GM13977 (cell line): ENCODE results near the gene PTBP1.

ENCODE experiments used
- DNase-seq: peaks from one replicate; pipeline ENCODE4 v3.0.0; 2012; ENCODE audit warnings: low spot score
- in situ Hi-C: fragments of 300-500 bp; cut with MboI; formaldehyde crosslinking; loops from one replicate; pipeline ENCODE4 v1.12.0; 2022; ENCODE audit warnings: low sequenced_read_pairs, low pct_unique_long_range_greater_than_20kb, mixed read lengths, inconsistent platforms; ENCODE audit not compliant: unreplicated experiment
- TF ChIP-seq, protein P1 (sequence below): IDR thresholded peaks from 2 replicates; pipeline ENCODE4 v1.5.1; 2012; ENCODE audit warnings: mild to moderate bottlenecking, control low read depth; ENCODE audit not compliant: insufficient read depth; ENCODE audit errors: extremely low read depth, missing control alignments

The PTBP1 gene

DNA sequence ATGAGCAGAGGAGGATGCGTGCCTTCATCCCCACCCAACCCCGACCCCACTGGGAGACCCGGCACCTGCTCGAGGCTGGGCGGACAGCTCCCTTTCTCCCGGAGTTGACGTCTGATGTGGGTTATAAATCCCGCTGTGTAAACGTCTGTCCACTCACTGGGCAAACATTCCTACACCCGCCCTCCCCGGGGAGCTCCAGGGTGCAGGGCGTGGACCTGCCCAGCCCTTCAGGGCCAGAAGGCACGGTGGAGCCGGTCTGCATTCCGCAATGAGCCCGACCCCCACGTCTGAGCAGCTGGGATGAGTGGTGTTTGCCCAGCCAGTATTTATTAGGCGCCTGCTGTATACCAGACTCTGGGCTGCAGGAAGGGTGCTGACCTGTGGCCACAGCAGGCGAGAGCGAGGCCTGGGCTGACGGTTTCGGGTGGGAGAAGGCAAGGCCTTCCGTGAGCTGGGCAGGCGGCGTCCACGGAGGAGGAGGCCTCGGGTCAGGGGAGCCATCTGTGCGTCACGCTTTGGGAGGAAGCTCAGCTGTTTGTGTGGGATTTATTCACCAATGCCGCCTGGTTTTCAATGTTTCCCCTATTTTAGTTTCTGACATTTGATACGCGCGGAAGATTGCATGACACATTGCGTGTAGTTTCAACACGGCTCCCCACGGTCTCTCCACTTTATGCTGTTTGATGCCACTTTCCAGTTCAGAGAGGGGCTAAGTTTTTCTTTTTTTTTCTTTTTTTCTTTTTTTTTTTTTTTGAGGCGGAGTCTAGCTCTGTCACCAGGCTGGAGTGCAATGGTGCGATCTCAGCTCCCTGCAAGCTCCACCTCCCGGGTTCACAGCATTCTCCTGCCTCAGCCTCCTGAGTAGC lies 44.4 kb upstream of the PTBP1 start:
- TF ChIP-seq, protein P1, sequence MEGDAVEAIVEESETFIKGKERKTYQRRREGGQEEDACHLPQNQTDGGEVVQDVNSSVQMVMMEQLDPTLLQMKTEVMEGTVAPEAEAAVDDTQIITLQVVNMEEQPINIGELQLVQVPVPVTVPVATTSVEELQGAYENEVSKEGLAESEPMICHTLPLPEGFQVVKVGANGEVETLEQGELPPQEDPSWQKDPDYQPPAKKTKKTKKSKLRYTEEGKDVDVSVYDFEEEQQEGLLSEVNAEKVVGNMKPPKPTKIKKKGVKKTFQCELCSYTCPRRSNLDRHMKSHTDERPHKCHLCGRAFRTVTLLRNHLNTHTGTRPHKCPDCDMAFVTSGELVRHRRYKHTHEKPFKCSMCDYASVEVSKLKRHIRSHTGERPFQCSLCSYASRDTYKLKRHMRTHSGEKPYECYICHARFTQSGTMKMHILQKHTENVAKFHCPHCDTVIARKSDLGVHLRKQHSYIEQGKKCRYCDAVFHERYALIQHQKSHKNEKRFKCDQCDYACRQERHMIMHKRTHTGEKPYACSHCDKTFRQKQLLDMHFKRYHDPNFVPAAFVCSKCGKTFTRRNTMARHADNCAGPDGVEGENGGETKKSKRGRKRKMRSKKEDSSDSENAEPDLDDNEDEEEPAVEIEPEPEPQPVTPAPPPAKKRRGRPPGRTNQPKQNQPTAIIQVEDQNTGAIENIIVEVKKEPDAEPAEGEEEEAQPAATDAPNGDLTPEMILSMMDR = no peak
- DNase-seq = no peak
- in situ Hi-C loops = no loop called here

DNA sequence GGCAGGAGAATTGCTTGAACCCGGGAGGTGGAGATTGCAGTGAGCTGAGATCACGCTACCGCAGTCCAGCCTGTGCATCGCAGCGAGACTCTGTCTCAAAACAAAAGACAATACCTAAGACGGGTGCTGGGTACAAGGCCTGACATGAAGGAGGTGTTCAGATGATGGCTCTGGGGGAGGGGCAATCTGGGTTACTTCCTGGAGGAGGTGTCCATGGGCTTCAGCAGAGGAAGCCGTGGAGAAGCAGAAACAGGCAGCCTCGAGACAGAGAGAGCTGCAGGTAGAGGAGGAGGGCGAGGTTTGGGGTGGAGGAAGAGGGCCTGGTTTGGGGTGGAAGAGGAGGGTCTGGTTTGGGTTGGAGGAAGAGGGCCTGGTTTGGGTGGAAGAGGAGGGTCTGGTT lies 42.7 kb upstream of the PTBP1 start:
- in situ Hi-C loops = no loop called here
- DNase-seq = no peak
- TF ChIP-seq, protein P1 = no peak

DNA sequence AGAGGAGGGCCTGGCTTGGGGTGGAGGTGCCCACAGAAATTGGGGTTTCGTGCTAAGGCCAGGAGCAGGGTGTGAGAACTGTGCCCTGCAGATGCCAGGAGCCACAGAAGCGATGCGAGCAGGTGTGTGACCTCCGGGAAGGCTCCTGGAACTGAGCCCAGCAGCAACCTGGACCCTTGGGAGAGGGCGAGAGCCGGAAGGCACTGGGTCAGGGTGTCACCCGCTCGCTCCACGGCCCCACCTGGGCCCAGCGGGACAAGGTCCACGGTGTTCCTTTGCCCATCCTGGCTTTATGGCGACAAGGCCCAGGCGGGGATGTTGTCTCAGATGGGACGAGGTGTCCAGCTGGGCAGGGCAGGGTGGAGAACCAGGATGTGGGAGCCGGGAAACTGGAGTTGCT lies 42.2 kb upstream of the PTBP1 start:
- in situ Hi-C loops = no loop called here
- TF ChIP-seq, protein P1 = no peak
- DNase-seq = no peak

DNA sequence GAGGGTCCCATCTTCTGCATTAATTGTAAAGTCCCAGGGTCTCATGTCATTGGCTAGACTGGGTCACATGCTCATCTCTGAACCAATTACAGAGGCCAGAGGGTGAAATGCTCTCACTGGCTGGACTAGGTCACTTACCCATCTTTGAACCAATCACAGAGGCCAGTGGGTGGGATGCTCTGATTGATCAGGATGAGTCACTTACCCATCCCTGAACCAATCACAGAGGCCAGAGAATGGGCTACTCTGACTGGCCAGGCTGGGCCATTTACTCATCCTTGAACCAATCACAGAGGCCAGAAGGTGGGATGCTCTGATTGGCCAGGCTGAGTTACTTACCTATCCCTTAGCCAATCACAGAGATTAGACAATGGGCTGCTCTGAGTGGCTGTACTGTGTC lies 41.0 kb upstream of the PTBP1 start:
- in situ Hi-C loops = no loop called here
- TF ChIP-seq, protein P1 = no peak
- no peak for DNase-seq

DNA sequence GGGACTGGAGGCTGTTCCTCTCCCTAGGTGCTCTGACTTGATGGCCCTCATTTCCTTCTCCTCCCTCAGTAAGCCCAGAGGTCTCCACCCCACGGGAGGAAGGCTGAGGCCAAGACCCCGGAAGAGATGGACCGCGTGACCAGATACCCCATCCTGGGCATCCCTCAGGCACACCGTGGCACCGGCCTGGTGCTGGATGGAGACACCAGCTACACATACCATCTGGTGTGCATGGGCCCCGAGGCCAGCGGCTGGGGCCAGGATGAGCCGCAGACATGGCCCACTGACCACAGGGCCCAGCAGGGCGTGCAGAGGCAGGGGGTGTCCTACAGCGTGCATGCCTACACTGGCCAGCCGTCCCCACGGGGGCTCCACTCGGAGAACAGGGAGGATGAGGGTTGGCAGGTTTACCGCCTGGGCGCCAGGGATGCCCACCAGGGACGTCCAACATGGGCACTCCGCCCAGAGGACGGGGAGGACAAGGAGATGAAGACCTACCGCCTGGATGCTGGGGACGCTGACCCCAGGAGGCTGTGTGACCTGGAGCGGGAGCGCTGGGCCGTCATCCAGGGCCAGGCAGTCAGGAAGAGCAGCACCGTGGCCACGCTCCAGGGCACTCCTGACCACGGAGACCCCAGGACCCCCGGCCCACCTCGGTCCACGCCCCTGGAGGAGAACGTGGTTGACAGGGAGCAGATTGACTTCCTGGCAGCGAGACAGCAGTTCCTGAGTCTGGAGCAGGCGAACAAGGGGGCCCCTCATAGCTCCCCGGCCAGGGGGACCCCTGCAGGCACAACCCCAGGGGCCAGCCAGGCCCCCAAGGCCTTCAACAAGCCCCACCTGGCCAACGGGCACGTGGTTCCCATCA lies 40.2 kb upstream of the PTBP1 start:
- in situ Hi-C loops = no loop called here
- TF ChIP-seq, protein P1 = no peak
- no peak for DNase-seq

DNA sequence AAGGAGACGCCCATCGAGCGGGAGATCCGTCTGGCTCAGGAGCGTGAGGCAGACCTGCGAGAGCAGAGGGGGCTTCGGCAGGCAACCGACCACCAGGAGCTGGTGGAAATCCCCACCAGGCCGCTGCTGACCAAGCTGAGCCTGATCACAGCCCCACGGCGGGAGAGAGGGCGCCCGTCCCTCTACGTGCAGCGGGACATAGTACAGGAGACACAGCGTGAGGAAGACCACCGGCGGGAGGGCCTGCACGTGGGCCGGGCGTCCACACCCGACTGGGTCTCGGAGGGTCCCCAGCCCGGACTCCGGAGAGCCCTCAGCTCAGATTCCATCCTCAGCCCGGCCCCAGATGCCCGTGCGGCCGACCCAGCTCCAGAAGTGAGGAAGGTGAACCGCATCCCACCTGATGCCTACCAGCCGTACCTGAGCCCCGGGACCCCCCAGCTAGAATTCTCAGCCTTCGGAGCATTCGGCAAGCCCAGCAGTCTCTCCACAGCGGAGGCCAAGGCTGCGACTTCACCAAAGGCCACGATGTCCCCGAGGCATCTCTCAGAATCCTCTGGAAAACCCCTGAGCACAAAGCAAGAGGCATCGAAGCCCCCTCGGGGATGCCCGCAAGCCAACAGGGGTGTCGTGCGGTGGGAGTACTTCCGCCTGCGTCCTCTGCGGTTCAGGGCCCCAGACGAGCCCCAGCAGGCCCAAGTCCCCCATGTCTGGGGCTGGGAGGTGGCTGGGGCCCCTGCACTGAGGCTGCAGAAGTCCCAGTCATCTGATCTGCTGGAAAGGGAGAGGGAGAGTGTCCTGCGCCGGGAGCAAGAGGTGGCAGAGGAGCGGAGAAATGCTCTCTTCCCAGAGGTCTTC lies 39.2 kb upstream of the PTBP1 start:
- in situ Hi-C loops = no loop called here
- no peak for DNase-seq
- TF ChIP-seq, protein P1 = no peak
